SK-N-SH (cell line): Measurements from ENCODE around the gene AKT3.

ENCODE experiments used
- CTCF ChIP-seq: fragments of 200-600 bp; sonication (generic); IDR thresholded peaks from 2 replicates; pipeline ENCODE4 v1.6.1; 2017; ENCODE audit warnings: antibody characterized with exemption, mild to moderate bottlenecking, moderate library complexity
- EP300 ChIP-seq, 2 experiments: IDR thresholded peaks; 2 replicates each; pipeline versions ENCODE4 v1.4.0 to v1.6.1; 2012; ENCODE audit warnings: borderline replicate concordance in 1 of 2, low read depth in 1 of 2, low read length in 1 of 2
- EZH2phosphoT487 ChIP-seq: fragments of 200-600 bp; sonication (generic); IDR thresholded peaks from 2 replicates; pipeline ENCODE4 v1.6.1; 2017; ENCODE audit warnings: low read depth, mixed run types, mild to moderate bottlenecking, antibody characterized with exemption, moderate library complexity, borderline replicate concordance
- FOXM1 ChIP-seq: IDR thresholded peaks from 2 replicates; pipeline ENCODE4 v1.4.0; 2012; ENCODE audit warnings: low read depth, mild to moderate bottlenecking
- IRF3 ChIP-seq: fragments of 150-350 bp; IDR thresholded peaks from 2 replicates; pipeline ENCODE4 v1.6.1; 2016; ENCODE audit warnings: mild to moderate bottlenecking, low read depth, low read length
- MAX ChIP-seq: IDR thresholded peaks from 2 replicates; pipeline ENCODE4 v1.4.0; 2012; ENCODE audit warnings: low read depth
- MXI1 ChIP-seq: IDR thresholded peaks from 2 replicates; pipeline ENCODE4 v1.6.1; 2012; ENCODE audit warnings: mild to moderate bottlenecking, low read depth, low read length, improper control_type of control experiment
- PBX3 ChIP-seq: IDR thresholded peaks from 2 replicates; pipeline ENCODE4; 2012
- POLR2AphosphoS5 ChIP-seq: IDR thresholded peaks from 2 replicates; pipeline ENCODE4 v1.6.1; 2012; ENCODE audit warnings: low read depth, low read length
- RXRA ChIP-seq: IDR thresholded peaks from 2 replicates; pipeline ENCODE4 v1.4.0; 2012; ENCODE audit warnings: low read depth, mild to moderate bottlenecking, borderline replicate concordance
- SMC3 ChIP-seq: IDR thresholded peaks from 2 replicates; pipeline ENCODE4 v1.6.1; 2012; ENCODE audit warnings: low read depth, low read length, improper control_type of control experiment
- USF2 ChIP-seq: fragments of 150-350 bp; IDR thresholded peaks from 2 replicates; pipeline ENCODE4 v1.6.1; 2017; ENCODE audit warnings: antibody characterized with exemption, low read length, low read depth, borderline replicate concordance
- ZBTB33 ChIP-seq: IDR thresholded peaks from 2 replicates; pipeline ENCODE4 v1.4.0; 2012; ENCODE audit warnings: low read depth, borderline replicate concordance

GRCh38 chr1:243746751-243747150 is 103.3 kb downstream of the AKT3 start:
- TF ChIP-seq PBX3 (no peak), EZH2phosphoT487 (no peak), CTCF (no peak), SMC3 (no peak), MAX (no peak), ZBTB33 (no peak), EP300 (IDR thresholded peaks at IDR 0.05; ENCODE audit: borderline replicate concordance in 1 of 2, low read depth in 1 of 2, low read length in 1 of 2) (no peak), MXI1 (no peak), FOXM1 (no peak), RXRA (no peak), POLR2AphosphoS5 (no peak), USF2 (no peak), IRF3 (no peak)
